ENCODE data around the gene PSMD8. TPM values are rescaled to one million over a fixed set of nuclear protein-coding genes. Genes with fewer than 3 reads are reported as not detected.

PSMD8 gene
- total RNA-seq, 1 experiment from 2014 or later: 199 TPM

DNA sequence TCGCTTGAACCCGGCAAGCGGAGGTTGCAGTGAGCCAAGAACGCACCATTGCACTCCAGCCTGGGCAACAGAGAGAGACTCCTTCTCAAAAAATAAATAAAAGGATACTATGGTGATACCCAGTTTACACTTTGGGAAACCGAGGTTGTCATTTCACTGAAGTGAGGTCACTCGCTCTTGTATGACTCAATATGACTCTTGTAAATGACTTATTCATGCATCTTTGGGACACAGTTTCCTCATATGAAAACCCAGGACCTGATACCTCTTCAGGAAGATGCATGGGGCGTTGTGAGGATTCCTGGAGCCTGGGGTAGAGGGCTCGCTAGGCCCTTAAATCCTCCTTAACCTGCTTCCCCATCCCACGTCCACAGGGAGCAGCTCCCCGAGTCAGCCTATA is 4.5 kb downstream of the PSMD8 start:
- Histone ChIP-seq H3K27ac (ENCODE audit: low read length) (no peak overlapping the region), H3K9me3 (ENCODE audit: low read length) (no peaks in the 10 kb centered on the region), H3K4me3 (ENCODE audit: low read length) (no peak overlapping the region), H3K79me2 (ENCODE audit: low read length) (peaks cover 33% of the 10 kb centered on the region), H3K9ac (ENCODE audit: low read length) (no peak overlapping the region), H3K9me2 (replicated peaks; ENCODE audit: insufficient read depth, low read length) (no peaks in the 10 kb centered on the region), H2AFZ (ENCODE audit: low read length) (no peak overlapping the region), H3K36me3 (ENCODE audit: insufficient read depth, low read length) (peaks cover 13% of the 10 kb centered on the region), H3K4me2 (ENCODE audit: low read depth, low read length, poor library complexity, severe bottlenecking) (no peak overlapping the region), H3K27me3 (ENCODE audit: low read length) (no peaks in the 10 kb centered on the region), H4K20me1 (ENCODE audit: insufficient read depth, low read depth, low read length) (peaks cover 6% of the 10 kb centered on the region; the same call in 1 of the 2 replicates), H3K4me1 (ENCODE audit: low read length) (peaks cover 15% of the 10 kb centered on the region)
- no peak for DNase-seq

DNA sequence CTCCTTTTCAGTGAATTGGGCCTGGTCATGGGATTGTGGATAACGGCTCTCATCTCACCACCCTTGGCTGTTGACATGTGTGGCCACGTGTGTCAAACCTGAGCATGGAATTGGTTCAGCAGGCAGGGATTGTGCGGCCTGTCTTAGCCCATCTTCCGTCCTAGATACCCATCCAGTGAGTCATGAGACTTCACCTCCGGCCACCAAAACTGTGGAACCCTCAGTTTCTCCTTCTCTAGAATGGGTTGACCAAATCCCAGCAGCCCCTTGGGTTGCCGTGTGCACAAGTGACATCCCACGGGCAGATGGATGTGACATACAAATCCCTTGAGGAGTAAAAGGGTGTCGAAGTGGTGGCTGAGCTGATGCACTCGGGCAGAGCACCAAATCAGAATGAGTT is 6.8 kb downstream of the PSMD8 start:
- Histone ChIP-seq H3K9ac (ENCODE audit: low read length) (no peak overlapping the region), H2AFZ (ENCODE audit: low read length) (no peak overlapping the region), H3K9me2 (replicated peaks; ENCODE audit: insufficient read depth, low read length) (no peaks in the 10 kb centered on the region), H3K4me2 (ENCODE audit: low read depth, low read length, poor library complexity, severe bottlenecking) (no peak overlapping the region), H3K27ac (ENCODE audit: low read length) (no peak overlapping the region), H3K27me3 (ENCODE audit: low read length) (no peaks in the 10 kb centered on the region), H3K79me2 (ENCODE audit: low read length) (peaks cover 20% of the 10 kb centered on the region), H4K20me1 (ENCODE audit: insufficient read depth, low read depth, low read length) (no peaks in the 10 kb centered on the region; the same call in 1 of the 2 replicates), H3K36me3 (ENCODE audit: insufficient read depth, low read length) (peaks cover 13% of the 10 kb centered on the region), H3K4me1 (ENCODE audit: low read length) (peaks cover 3% of the 10 kb centered on the region), H3K9me3 (ENCODE audit: low read length) (no peaks in the 10 kb centered on the region), H3K4me3 (ENCODE audit: low read length) (no peak overlapping the region)
- no peak for DNase-seq

- H3K9me3 ChIP-seq (ENCODE audit: low read length): no peaks in the 10 kb centered on the region
- no peak overlapping the region for H3K9ac ChIP-seq (ENCODE audit: low read length)
- H3K36me3 ChIP-seq (ENCODE audit: insufficient read depth, low read length): peaks cover 8% of the 10 kb centered on the region
- H3K4me3 ChIP-seq (ENCODE audit: low read length): no peak overlapping the region
- H3K9me2 ChIP-seq (replicated peaks; ENCODE audit: insufficient read depth, low read length): no peaks in the 10 kb centered on the region
- no peak for DNase-seq
- H2AFZ ChIP-seq (ENCODE audit: low read length): no peak overlapping the region
- no peak overlapping the region for H3K4me2 ChIP-seq (ENCODE audit: low read depth, low read length, poor library complexity, severe bottlenecking)
- H3K79me2 ChIP-seq (ENCODE audit: low read length): no peaks in the 10 kb centered on the region
- no peak overlapping the region for H3K27ac ChIP-seq (ENCODE audit: low read length)
- no peaks in the 10 kb centered on the region for H3K27me3 ChIP-seq (ENCODE audit: low read length)
- H4K20me1 ChIP-seq (ENCODE audit: insufficient read depth, low read depth, low read length): no peaks in the 10 kb centered on the region
- H3K4me1 ChIP-seq (ENCODE audit: low read length): peaks cover 9% of the 10 kb centered on the region
These were observed 8.8 kb downstream of the PSMD8 start for GRCh38 chr19:38383184-38383583.

- Histone ChIP-seq H3K27me3 (ENCODE audit: low read length) (no peaks in the 10 kb centered on the region), H3K27ac (ENCODE audit: low read length) (no peak overlapping the region), H4K20me1 (ENCODE audit: insufficient read depth, low read depth, low read length) (no peaks in the 10 kb centered on the region), H3K79me2 (ENCODE audit: low read length) (no peaks in the 10 kb centered on the region), H3K9me3 (ENCODE audit: low read length) (no peaks in the 10 kb centered on the region), H3K9me2 (replicated peaks; ENCODE audit: insufficient read depth, low read length) (no peaks in the 10 kb centered on the region), H2AFZ (ENCODE audit: low read length) (no peak overlapping the region), H3K4me2 (ENCODE audit: low read depth, low read length, poor library complexity, severe bottlenecking) (no peak overlapping the region), H3K4me1 (ENCODE audit: low read length) (peaks cover 11% of the 10 kb centered on the region), H3K36me3 (ENCODE audit: insufficient read depth, low read length) (peaks cover 8% of the 10 kb centered on the region), H3K4me3 (ENCODE audit: low read length) (no peak overlapping the region), H3K9ac (ENCODE audit: low read length) (no peak overlapping the region)
- DNase-seq: no peak
These were observed 9.4 kb downstream of the PSMD8 start for GRCh38 chr19:38383743-38384142.

DNA sequence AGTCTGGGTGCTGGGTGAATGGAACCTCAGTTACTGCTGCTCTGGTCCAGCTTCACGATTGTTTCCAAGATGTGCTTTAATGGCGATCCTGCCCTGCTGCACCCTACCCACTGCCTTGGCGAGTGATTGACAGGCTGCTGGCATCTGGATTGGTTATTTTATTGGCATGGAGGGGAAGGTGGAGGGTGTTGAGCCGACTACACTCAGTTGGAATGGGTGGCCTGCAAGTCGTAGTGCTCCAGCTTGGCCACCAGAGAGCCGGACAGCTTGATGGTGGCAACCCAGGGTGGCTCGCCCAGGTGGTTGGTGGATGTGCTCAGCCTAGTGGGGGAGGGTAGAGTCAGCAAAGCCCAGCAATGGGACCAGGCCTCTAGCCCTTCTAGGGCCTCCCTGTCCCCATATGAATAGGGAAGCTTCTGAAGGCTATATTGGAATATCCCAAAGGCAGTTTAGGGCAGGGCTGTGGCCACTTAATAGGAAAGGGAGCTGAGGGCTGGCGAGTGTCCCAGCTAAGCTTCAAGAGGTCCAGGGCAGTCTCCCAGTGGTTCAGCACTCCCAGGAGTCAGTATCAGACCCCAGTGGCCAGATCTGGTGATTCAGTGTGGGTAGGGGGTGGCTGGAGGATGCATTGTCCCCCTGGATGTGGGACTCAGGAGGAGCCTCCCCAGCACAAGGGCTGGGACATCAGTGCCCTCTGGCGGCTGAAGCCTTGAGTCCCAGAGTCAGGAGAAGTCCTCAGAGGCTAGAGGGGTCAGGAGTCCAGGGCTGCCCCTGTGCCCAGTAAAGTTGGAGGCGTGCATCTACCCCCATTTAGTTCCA is 10.0 kb downstream of the PSMD8 start:
- Histone ChIP-seq H3K9me2 (replicated peaks; ENCODE audit: insufficient read depth, low read length) (no peaks in the 10 kb centered on the region), H3K4me3 (ENCODE audit: low read length) (no peak overlapping the region), H3K9me3 (ENCODE audit: low read length) (no peaks in the 10 kb centered on the region), H3K9ac (ENCODE audit: low read length) (no peak overlapping the region), H3K36me3 (ENCODE audit: insufficient read depth, low read length) (peaks cover 8% of the 10 kb centered on the region), H4K20me1 (ENCODE audit: insufficient read depth, low read depth, low read length) (no peaks in the 10 kb centered on the region), H2AFZ (ENCODE audit: low read length) (no peak overlapping the region), H3K27me3 (ENCODE audit: low read length) (no peaks in the 10 kb centered on the region), H3K79me2 (ENCODE audit: low read length) (no peaks in the 10 kb centered on the region), H3K4me1 (ENCODE audit: low read length) (peaks cover 11% of the 10 kb centered on the region), H3K4me2 (ENCODE audit: low read depth, low read length, poor library complexity, severe bottlenecking) (no peak overlapping the region), H3K27ac (ENCODE audit: low read length) (no peak overlapping the region)
- peak; percentile 54 for DNase-seq

- Histone ChIP-seq H2AFZ (ENCODE audit: low read length) (no peak overlapping the region), H3K9me2 (replicated peaks; ENCODE audit: insufficient read depth, low read length) (no peaks in the 10 kb centered on the region), H3K4me2 (ENCODE audit: low read depth, low read length, poor library complexity, severe bottlenecking) (no peak overlapping the region), H3K9me3 (ENCODE audit: low read length) (no peaks in the 10 kb centered on the region), H3K9ac (ENCODE audit: low read length) (no peak overlapping the region), H3K27me3 (ENCODE audit: low read length) (no peaks in the 10 kb centered on the region), H3K4me1 (ENCODE audit: low read length) (peaks cover 11% of the 10 kb centered on the region), H3K27ac (ENCODE audit: low read length) (no peak overlapping the region), H3K79me2 (ENCODE audit: low read length) (no peaks in the 10 kb centered on the region), H3K4me3 (ENCODE audit: low read length) (no peak overlapping the region), H3K36me3 (ENCODE audit: insufficient read depth, low read length) (peaks cover 8% of the 10 kb centered on the region), H4K20me1 (ENCODE audit: insufficient read depth, low read depth, low read length) (no peaks in the 10 kb centered on the region)
- no peak for DNase-seq
These were observed 10.9 kb downstream of the PSMD8 start for GRCh38 chr19:38385057-38385803.

GRCh38 chr19:38385804-38386257 is 11.5 kb downstream of the PSMD8 start:
- no peak overlapping the region for H3K27ac ChIP-seq (ENCODE audit: low read length)
- peaks cover 8% of the 10 kb centered on the region for H3K36me3 ChIP-seq (ENCODE audit: insufficient read depth, low read length)
- no peak overlapping the region for H2AFZ ChIP-seq (ENCODE audit: low read length)
- no peak overlapping the region for H3K9ac ChIP-seq (ENCODE audit: low read length)
- H3K79me2 ChIP-seq (ENCODE audit: low read length): no peaks in the 10 kb centered on the region
- no peak overlapping the region for H3K4me2 ChIP-seq (ENCODE audit: low read depth, low read length, poor library complexity, severe bottlenecking)
- H4K20me1 ChIP-seq (ENCODE audit: insufficient read depth, low read depth, low read length): no peaks in the 10 kb centered on the region
- no peak overlapping the region for H3K4me3 ChIP-seq (ENCODE audit: low read length)
- peaks cover 11% of the 10 kb centered on the region for H3K4me1 ChIP-seq (ENCODE audit: low read length)
- H3K27me3 ChIP-seq (ENCODE audit: low read length): no peaks in the 10 kb centered on the region
- no peaks in the 10 kb centered on the region for H3K9me3 ChIP-seq (ENCODE audit: low read length)
- no peak for DNase-seq
- H3K9me2 ChIP-seq (replicated peaks; ENCODE audit: insufficient read depth, low read length): no peaks in the 10 kb centered on the region

DNA sequence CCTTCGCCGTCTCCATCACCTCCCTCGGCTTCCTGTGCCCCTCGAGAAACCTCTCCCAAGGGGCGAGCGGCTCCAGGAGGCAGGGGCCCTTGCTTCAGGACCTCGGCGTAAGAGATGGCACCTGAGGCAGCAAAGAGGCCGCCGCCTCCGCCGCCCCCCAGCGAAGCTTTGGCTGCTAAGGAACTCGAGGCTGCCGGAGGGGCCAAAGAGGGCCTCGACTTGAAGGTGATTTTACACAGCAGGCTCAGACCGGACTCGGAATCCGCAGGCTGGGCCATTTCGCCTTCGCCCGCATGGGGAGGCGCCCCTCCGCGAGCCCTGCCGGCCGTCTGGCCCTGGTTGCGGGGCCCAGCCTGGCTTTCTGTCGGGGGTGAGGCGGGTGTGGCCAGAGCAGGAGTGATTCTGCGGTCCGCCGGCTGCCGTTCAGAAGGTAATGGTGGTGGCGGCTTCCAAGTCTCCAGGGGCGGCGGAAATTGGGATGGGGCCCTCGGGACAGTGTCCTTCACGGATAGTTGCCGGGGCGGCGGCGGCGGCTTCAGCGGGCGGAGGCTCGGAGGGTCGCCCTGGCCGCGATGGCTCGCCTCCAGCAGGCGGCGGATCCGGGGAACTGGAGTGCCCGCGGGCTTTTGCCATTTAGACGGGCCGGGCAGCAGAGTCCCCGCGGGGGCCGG is 12.1 kb downstream of the PSMD8 start:
- no peak overlapping the region for H3K4me3 ChIP-seq (ENCODE audit: low read length)
- H3K27me3 ChIP-seq (ENCODE audit: low read length): no peaks in the 10 kb centered on the region
- DNase-seq: no peak
- no peak overlapping the region for H2AFZ ChIP-seq (ENCODE audit: low read length)
- H3K9me2 ChIP-seq (replicated peaks; ENCODE audit: insufficient read depth, low read length): no peaks in the 10 kb centered on the region
- no peak overlapping the region for H3K27ac ChIP-seq (ENCODE audit: low read length)
- no peaks in the 10 kb centered on the region for H3K9me3 ChIP-seq (ENCODE audit: low read length)
- no peak overlapping the region for H3K9ac ChIP-seq (ENCODE audit: low read length)
- H3K4me1 ChIP-seq (ENCODE audit: low read length): peaks cover 11% of the 10 kb centered on the region
- peaks cover 2% of the 10 kb centered on the region for H3K36me3 ChIP-seq (ENCODE audit: insufficient read depth, low read length)
- no peaks in the 10 kb centered on the region for H4K20me1 ChIP-seq (ENCODE audit: insufficient read depth, low read depth, low read length)
- H3K79me2 ChIP-seq (ENCODE audit: low read length): no peaks in the 10 kb centered on the region
- no peak overlapping the region for H3K4me2 ChIP-seq (ENCODE audit: low read depth, low read length, poor library complexity, severe bottlenecking)

Data from Karpas-422 (cell line).